ENCODE data around the gene STXBP4. TPM values are rescaled to one million over a fixed set of nuclear protein-coding genes. Genes with fewer than 3 reads are reported as not detected.

The STXBP4 gene
- total RNA-seq, 1 donor from 2014 or later, result 5.2 TPM

GRCh38 chr17:55160501-55160900 is 191.9 kb downstream of the STXBP4 start:
- no peak for ATAC-seq
- DNase-seq, result no peak
- intact Hi-C loops (cut with micrococcal nuclease), result no loop called here

GRCh38 chr17:55161935-55162555 is 193.5 kb downstream of the STXBP4 start:
- no peak for ATAC-seq
- intact Hi-C loops (cut with micrococcal nuclease), result no loop called here

GRCh38 chr17:55162556-55162946 is 194.0 kb downstream of the STXBP4 start:
- ATAC-seq, result no peak
- DNase-seq, result no peak
- intact Hi-C loops (cut with micrococcal nuclease), result no loop called here

More at GRCh38 chr17:55161935-55162555, 193.5 kb downstream of the STXBP4 start:
- no peak for DNase-seq

- DNase-seq, result no peak
- intact Hi-C loops (cut with micrococcal nuclease), result no loop called here
- ATAC-seq, result no peak
Observed at GRCh38 chr17:55163408-55163807, 194.8 kb downstream of the STXBP4 start.

- no peak for DNase-seq
- no peak for ATAC-seq
- intact Hi-C loops (cut with micrococcal nuclease), result no loop called here
Observed at GRCh38 chr17:55166506-55166905, 197.9 kb downstream of the STXBP4 start.

- intact Hi-C loops (cut with micrococcal nuclease), result no loop called here
- ATAC-seq (no peak), DNase-seq (no peak)
Observed at GRCh38 chr17:55167024-55167725, 198.6 kb downstream of the STXBP4 start.

GRCh38 chr17:55168958-55169687 is 200.6 kb downstream of the STXBP4 start:
- intact Hi-C loops (cut with micrococcal nuclease), result no loop called here
- DNase-seq (no peak), ATAC-seq (no peak)

- no peak for ATAC-seq
- intact Hi-C loops (cut with micrococcal nuclease), result no loop called here
- no peak for DNase-seq
Observed at GRCh38 chr17:55171634-55172328, 203.2 kb downstream of the STXBP4 start.

GRCh38 chr17:55172612-55173011 is 204.0 kb downstream of the STXBP4 start:
- DNase-seq, result no peak
- intact Hi-C loops (cut with micrococcal nuclease), result no loop called here
- ATAC-seq, result no peak

GRCh38 chr17:55174133-55174532 is 205.6 kb downstream of the STXBP4 start:
- no peak for DNase-seq
- no peak for ATAC-seq
- intact Hi-C loops (cut with micrococcal nuclease), result no loop called here

GRCh38 chr17:55175788-55176427 is 207.3 kb downstream of the STXBP4 start:
- DNase-seq (no peak), ATAC-seq (no peak)
- intact Hi-C loops (cut with micrococcal nuclease), result no loop called here

GRCh38 chr17:55177159-55177854 is 208.7 kb downstream of the STXBP4 start:
- DNase-seq, result no peak
- ATAC-seq, result no peak
- intact Hi-C loops (cut with micrococcal nuclease), result no loop called here

- DNase-seq, result no peak
- ATAC-seq, result no peak
- intact Hi-C loops (cut with micrococcal nuclease), result no loop called here
Observed at GRCh38 chr17:55177855-55178217, 209.3 kb downstream of the STXBP4 start.

GRCh38 chr17:55186937-55187770 is 218.6 kb downstream of the STXBP4 start:
- DNase-seq (no peak), ATAC-seq (no peak)
- intact Hi-C loops (cut with micrococcal nuclease), result no loop called here

- intact Hi-C loops (cut with micrococcal nuclease), result no loop called here
- DNase-seq, result no peak
- ATAC-seq, result no peak
Observed at GRCh38 chr17:55190748-55191147, 222.2 kb downstream of the STXBP4 start.

GRCh38 chr17:55198690-55199370 is 230.3 kb downstream of the STXBP4 start:
- ATAC-seq (no peak), DNase-seq (no peak)
- intact Hi-C loops (cut with micrococcal nuclease), result no loop called here

- intact Hi-C loops (cut with micrococcal nuclease), result no loop called here
- ATAC-seq, result no peak
- DNase-seq, result no peak
Observed at GRCh38 chr17:55200904-55201303, 232.3 kb downstream of the STXBP4 start.
